Prostate gland (tissue), 2 donors: Measurements from ENCODE around the gene CD81.

Source experiments
- CTCF ChIP-seq, 4 experiments: fragments of 200-600 bp in 2 of 4; fragments of 450-650 bp in 2 of 4; sonication (generic) in 2 of 4; IDR thresholded peaks; 1 replicate in 3 of 4; 2 replicates in 1 of 4; pipeline ENCODE4 v1.5.1; 2016 to 2019; ENCODE audit warnings: antibody characterized with exemption in 4 of 4, mild to moderate bottlenecking in 2 of 4, moderate library complexity in 2 of 4
- POLR2A ChIP-seq: fragments of 450-650 bp; IDR thresholded peaks from one replicate; pipeline ENCODE4 v1.6.1; 2016; ENCODE audit warnings: antibody characterized with exemption, mild to moderate bottlenecking
- POLR2AphosphoS5 ChIP-seq: sonication (generic); formaldehyde crosslinking; IDR thresholded peaks from one replicate; pipeline ENCODE4 v1.6.1; 2017; ENCODE audit warnings: antibody characterized with exemption

GRCh38 chr11:2395856-2396255 is 18.7 kb downstream of the CD81 start:
- TF ChIP-seq CTCF (IDR thresholded peaks at IDR 0.05) (no peak), POLR2A (no peak), POLR2AphosphoS5 (no peak)
